GM23338 (cell line): ENCODE data around the gene MROH2A. TPM values are rescaled to one million over a fixed set of nuclear protein-coding genes. Genes with fewer than 3 reads are reported as not detected.

Experiments
- ATAC-seq: fragments of 200-7000 bp; cut with Tn5 transposase; 3 replicates; pipeline ENCODE4 v1.9.1; 2020
- DNase-seq: peaks from one replicate; pipeline ENCODE4 v3.0.0-alpha.2; 2015; ENCODE audit warnings: low spot score
- H2AFZ ChIP-seq: fragments of 200-600 bp; sonication (generic); 2 replicates; pipeline ENCODE4 v1.8.0; 2016; ENCODE audit warnings: antibody characterized with exemption, mild to moderate bottlenecking, moderate library complexity
- H3F3A ChIP-seq: fragments of 200-600 bp; sonication (generic); replicated peaks from 2 replicates; pipeline ENCODE4 v1.8.0; 2017; ENCODE audit warnings: antibody characterized with exemption, mixed run types, low read depth
- H3K27ac ChIP-seq: fragments of 200-600 bp; sonication (generic); 2 replicates; pipeline ENCODE4 v1.6.1; 2016; ENCODE audit warnings: low read depth
- H3K27me3 ChIP-seq: fragments of 200-600 bp; sonication (generic); 2 replicates; pipeline ENCODE4 v1.8.0; 2016; ENCODE audit warnings: mild to moderate bottlenecking, mixed run types, moderate library complexity; ENCODE audit not compliant: insufficient read depth
- H3K36me3 ChIP-seq: fragments of 200-600 bp; sonication (generic); 2 replicates; pipeline ENCODE4 v1.8.0; 2016; ENCODE audit warnings: mild to moderate bottlenecking; ENCODE audit not compliant: insufficient read depth
- H3K4me1 ChIP-seq: fragments of 200-600 bp; sonication (generic); 2 replicates; pipeline ENCODE4 v1.8.0; 2016; ENCODE audit warnings: mild to moderate bottlenecking, moderate library complexity; ENCODE audit not compliant: insufficient read depth
- H3K4me2 ChIP-seq: fragments of 200-600 bp; sonication (generic); 2 replicates; pipeline ENCODE4 v1.7.1; 2017; ENCODE audit warnings: mixed run types
- H3K4me3 ChIP-seq: fragments of 200-600 bp; sonication (generic); 2 replicates; pipeline ENCODE4 v1.6.1; 2016; ENCODE audit warnings: mixed run types
- H3K79me2 ChIP-seq: fragments of 200-600 bp; sonication (generic); replicated peaks from 2 replicates; pipeline ENCODE4 v1.8.0; 2017; ENCODE audit warnings: mild to moderate bottlenecking; ENCODE audit not compliant: insufficient read depth
- H3K9me2 ChIP-seq: fragments of 200-600 bp; sonication (generic); 2 replicates; pipeline ENCODE4 v1.8.0; 2017; ENCODE audit not compliant: insufficient read depth
- H4K20me1 ChIP-seq: fragments of 200-600 bp; sonication (generic); replicated peaks from 2 replicates; pipeline ENCODE4 v1.8.0; 2017; ENCODE audit warnings: mild to moderate bottlenecking; ENCODE audit not compliant: insufficient read depth
- H3K27ac Mint-ChIP-seq: 2 replicates; pipeline ENCODE4 v1.8.0; 2020; ENCODE audit warnings: inconsistent platforms, mild to moderate bottlenecking, moderate library complexity, mixed read lengths
- H3K27me3 Mint-ChIP-seq: 3 replicates; pipeline ENCODE4 v1.8.0; 2022; ENCODE audit warnings: low read depth, mild to moderate bottlenecking, moderate library complexity, mixed read lengths, inconsistent platforms; ENCODE audit not compliant: insufficient read depth, poor library complexity
- H3K36me3 Mint-ChIP-seq: 3 replicates; pipeline ENCODE4 v1.8.0; 2021; ENCODE audit warnings: low read depth, mild to moderate bottlenecking, inconsistent platforms, moderate library complexity, mixed read lengths
- H3K4me1 Mint-ChIP-seq: 3 replicates; pipeline ENCODE4 v1.8.0; 2020; ENCODE audit warnings: mild to moderate bottlenecking, inconsistent platforms, mixed read lengths
- H3K4me3 Mint-ChIP-seq: 3 replicates; pipeline ENCODE4 v1.8.0; 2021; ENCODE audit warnings: moderate library complexity, mild to moderate bottlenecking, inconsistent platforms, mixed read lengths
- H3K9me3 Mint-ChIP-seq: 3 replicates; pipeline ENCODE4 v1.8.0; 2020; ENCODE audit warnings: moderate library complexity, mild to moderate bottlenecking, inconsistent platforms, mixed read lengths
- CREB1 ChIP-seq: fragments of 250-450 bp; sonication (Bioruptor Pico); IDR thresholded peaks from 2 replicates; pipeline ENCODE4 v1.5.0; 2020; ENCODE audit warnings: low read depth, mild to moderate bottlenecking, moderate library complexity
- CTCF ChIP-seq, 2 experiments: fragments of 200-600 bp in 1 of 2; sonication (generic) in 1 of 2; conservative IDR thresholded peaks; 2 replicates each; pipeline versions ENCODE4 v1.5.1 to v1.6.1; 2016 to 2017; ENCODE audit warnings: antibody characterized with exemption in 2 of 2, low read depth in 2 of 2, mild to moderate bottlenecking in 2 of 2, moderate library complexity in 1 of 2
- ETS1 ChIP-seq: IDR thresholded peaks from 2 replicates; pipeline ENCODE4 v1.6.1; 2016; ENCODE audit warnings: antibody characterized with exemption
- EZH2 ChIP-seq: fragments of 200-600 bp; sonication (generic); IDR thresholded peaks from one replicate; pipeline ENCODE4 v1.8.0; 2017; ENCODE audit warnings: antibody characterized with exemption, mild to moderate bottlenecking, low read depth; ENCODE audit not compliant: unreplicated experiment
- EZH2phosphoT487 ChIP-seq: fragments of 200-600 bp; sonication (generic); IDR thresholded peaks from one replicate; pipeline ENCODE4 v1.8.1; 2018; ENCODE audit warnings: antibody characterized with exemption; ENCODE audit not compliant: unreplicated experiment
- JUNB ChIP-seq: IDR thresholded peaks from one replicate; pipeline ENCODE4 v1.6.1; 2016; ENCODE audit warnings: antibody characterized with exemption; ENCODE audit not compliant: unreplicated experiment
- NANOG ChIP-seq: IDR thresholded peaks from 2 replicates; pipeline ENCODE4 v1.6.1; 2016; ENCODE audit warnings: antibody characterized with exemption, borderline replicate concordance
- POLR2AphosphoS5 ChIP-seq: IDR thresholded peaks from 2 replicates; pipeline ENCODE4 v1.6.1; 2016; ENCODE audit warnings: antibody characterized with exemption, low read depth
- REST ChIP-seq: IDR thresholded peaks from one replicate; pipeline ENCODE4 v1.6.1; 2018; ENCODE audit warnings: antibody characterized with exemption; ENCODE audit not compliant: unreplicated experiment
- STAT1 ChIP-seq: IDR thresholded peaks from one replicate; pipeline ENCODE4 v1.6.1; 2016; ENCODE audit warnings: antibody characterized with exemption; ENCODE audit not compliant: unreplicated experiment
- ZNF114 ChIP-seq: fragments of 250-450 bp; sonication (Bioruptor Pico); IDR thresholded peaks from 2 replicates; pipeline ENCODE4 v1.5.0; 2020; ENCODE audit warnings: mild to moderate bottlenecking, moderate library complexity
- ZNF331 ChIP-seq: fragments of 250-450 bp; sonication (Bioruptor Pico); IDR thresholded peaks from 2 replicates; pipeline ENCODE4 v1.5.0; 2020; ENCODE audit warnings: low read depth, mild to moderate bottlenecking, moderate library complexity
- ZNF462 ChIP-seq: fragments of 250-450 bp; sonication (Bioruptor Pico); IDR thresholded peaks from 2 replicates; pipeline ENCODE4 v1.5.0; 2020; ENCODE audit warnings: mild to moderate bottlenecking, moderate library complexity
- polyA plus RNA-seq: library from polyadenylated mRNA; unstranded; fragments of >200 nt; fragmentation: Nextera tagmentation; extraction: Ambion mirVana; gene quantifications from 2 replicates; pipeline ENCODE4 v1.2.1, GENCODE V29; 2016
- total RNA-seq: library from RNA; depleted of rRNA; stranded (reverse); fragments of >200 nt; shearing (Covaris generic); gene quantifications from 2 replicates; pipeline ENCODE4 v1.2.3, GENCODE V29; 2014

The MROH2A gene
- total and polyA plus RNA-seq, 2 experiments from 2014 or later: not detected

DNA sequence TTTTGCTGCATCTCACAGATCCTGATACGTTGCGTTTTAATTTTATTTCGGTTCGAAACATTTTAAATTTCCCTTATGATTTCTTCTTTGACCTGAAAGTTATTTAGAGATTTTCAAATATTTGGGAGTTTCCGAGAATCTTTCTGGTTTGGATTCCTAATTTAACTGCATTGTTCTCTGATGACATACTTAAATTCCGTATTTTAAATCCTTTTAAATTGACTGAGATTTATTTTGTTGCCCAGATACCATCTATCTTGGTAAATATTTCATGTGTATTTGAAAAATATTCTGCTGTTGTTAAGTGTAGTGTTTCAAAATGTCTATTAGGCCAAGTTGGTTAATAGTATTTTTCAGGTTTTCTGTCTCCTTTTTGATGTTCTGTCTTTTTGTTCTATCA is 37.7 kb downstream of the MROH2A start:
- ATAC-seq: no peak
- no peak overlapping the region for H2AFZ ChIP-seq
- TF ChIP-seq EZH2phosphoT487: no peak
- TF ChIP-seq ZNF114 (CRISPR knock-in tag): no peak
- no peak for TF ChIP-seq NANOG
- no peak for TF ChIP-seq STAT1
- TF ChIP-seq CREB1 (CRISPR knock-in tag): no peak
- no peak for TF ChIP-seq ZNF331 (CRISPR knock-in tag)
- no peak for TF ChIP-seq ZNF462 (CRISPR knock-in tag)
- no peak for TF ChIP-seq ETS1
- TF ChIP-seq CTCF (conservative IDR thresholded peaks at IDR 0.05; ENCODE audit: low read depth in 2 of 2): no peak
- TF ChIP-seq JUNB: no peak
- TF ChIP-seq POLR2AphosphoS5: no peak
- TF ChIP-seq EZH2: no peak
- no peak for TF ChIP-seq REST

More for the DNA sequence above, 37.7 kb downstream of the MROH2A start:
- Mint-ChIP-seq H3K9me3 (no peaks in the 10 kb centered on the region), H3K4me1 (no peaks in the 10 kb centered on the region), H3K4me3 (no peak overlapping the region), H3K27ac (no peak overlapping the region), H3K27me3 (peaks cover 13% of the 10 kb centered on the region), H3K36me3 (no peaks in the 10 kb centered on the region)
- no peaks in the 10 kb centered on the region for H4K20me1 ChIP-seq
- no peak for DNase-seq
- no peaks in the 10 kb centered on the region for H3F3A ChIP-seq
- no peaks in the 10 kb centered on the region for H3K27me3 ChIP-seq
- H3K4me1 ChIP-seq: no peaks in the 10 kb centered on the region
- H3K36me3 ChIP-seq: no peaks in the 10 kb centered on the region
- H3K4me3 ChIP-seq: no peak overlapping the region
- no peak overlapping the region for H3K4me2 ChIP-seq
- no peaks in the 10 kb centered on the region for H3K79me2 ChIP-seq
- peaks cover 6% of the 10 kb centered on the region for H3K9me2 ChIP-seq
- H3K27ac ChIP-seq: no peak overlapping the region
